GM18870 (cell line): ENCODE measurements around the gene ZNF446.

ENCODE experiments used
- ATAC-seq: cut with Tn5 transposase; IDR thresholded peaks from one replicate; pipeline ENCODE4 v1.9.1; 2021; ENCODE audit warnings: moderate library complexity; ENCODE audit not compliant: unreplicated experiment

The ZNF446 gene

DNA sequence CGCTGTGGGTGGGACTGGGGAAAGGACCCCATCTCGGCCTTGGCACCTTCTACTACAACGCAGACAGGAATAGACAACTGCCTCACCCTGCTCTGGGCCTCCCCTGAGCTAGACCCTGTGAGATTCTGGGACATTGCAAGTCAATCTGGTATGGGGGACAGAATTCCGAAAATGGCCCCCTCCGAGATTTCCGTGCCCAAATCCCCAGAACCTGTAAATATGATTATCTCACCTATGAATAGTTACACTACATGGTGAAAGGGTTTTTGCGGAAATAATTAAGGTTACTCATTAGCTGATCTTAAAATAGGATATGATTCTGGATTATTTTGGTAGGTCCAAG is 44.1 kb downstream of the ZNF446 start:
- ATAC-seq: no peak

DNA sequence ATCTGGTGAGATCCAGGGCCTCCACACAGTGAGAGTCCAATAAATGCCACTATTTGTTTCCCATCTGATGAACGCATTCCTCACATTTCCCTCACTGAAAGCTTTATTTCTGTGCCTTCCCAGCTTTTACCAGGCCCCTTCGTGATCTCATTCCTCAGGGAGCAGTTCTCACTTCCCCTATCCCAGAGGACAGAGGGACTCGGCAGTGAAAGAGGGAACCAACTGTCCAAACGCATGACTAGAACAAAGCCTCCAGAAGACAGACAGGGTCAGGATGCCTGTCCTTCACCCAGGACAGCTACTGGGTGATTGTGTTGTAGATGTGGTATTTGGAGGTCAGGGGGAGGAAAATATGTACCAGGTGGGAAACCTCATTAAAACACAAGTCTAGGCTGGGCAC is 45.5 kb downstream of the ZNF446 start:
- ATAC-seq: no peak

DNA sequence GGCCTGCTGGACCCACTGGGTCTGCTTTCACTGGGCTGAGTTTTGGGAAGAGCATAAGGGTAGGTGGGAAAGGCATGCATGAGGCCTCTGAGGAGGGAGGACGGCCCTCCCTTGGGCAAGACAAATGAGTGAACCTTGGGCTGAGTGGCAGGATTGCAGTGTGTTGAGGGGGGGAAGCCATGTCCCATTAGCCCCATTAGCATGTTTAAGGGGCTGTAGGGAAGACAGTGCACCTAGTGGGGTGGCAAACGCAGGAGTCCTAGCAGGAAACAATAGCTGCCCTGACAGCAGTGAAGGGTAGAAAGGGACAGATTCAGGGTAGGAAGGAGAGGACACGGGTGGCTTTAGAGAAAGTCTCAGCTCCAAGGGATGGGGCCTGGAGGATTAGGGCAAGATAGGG is 46.6 kb downstream of the ZNF446 start:
- no peak for ATAC-seq

DNA sequence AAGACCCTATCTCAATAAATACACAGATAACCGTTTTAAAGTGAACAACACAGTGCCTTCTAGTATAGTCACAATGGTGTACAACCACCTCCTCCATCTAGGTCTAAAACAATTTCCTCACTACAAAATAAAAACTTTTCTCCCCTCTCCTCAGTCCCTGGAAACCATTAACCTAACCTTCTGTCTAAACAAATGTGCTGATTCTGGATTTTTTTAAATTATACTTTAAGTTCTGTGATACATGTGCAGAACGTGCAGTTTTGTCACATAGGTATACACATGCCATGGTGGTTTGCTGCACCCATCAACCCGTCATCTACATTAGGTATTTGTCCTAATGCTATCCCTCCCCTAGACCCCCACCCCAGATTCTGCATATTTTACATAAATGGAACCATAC is 53.3 kb downstream of the ZNF446 start:
- no peak for ATAC-seq
